ENCODE measurements around the gene VRK3.

Gene VRK3

DNA sequence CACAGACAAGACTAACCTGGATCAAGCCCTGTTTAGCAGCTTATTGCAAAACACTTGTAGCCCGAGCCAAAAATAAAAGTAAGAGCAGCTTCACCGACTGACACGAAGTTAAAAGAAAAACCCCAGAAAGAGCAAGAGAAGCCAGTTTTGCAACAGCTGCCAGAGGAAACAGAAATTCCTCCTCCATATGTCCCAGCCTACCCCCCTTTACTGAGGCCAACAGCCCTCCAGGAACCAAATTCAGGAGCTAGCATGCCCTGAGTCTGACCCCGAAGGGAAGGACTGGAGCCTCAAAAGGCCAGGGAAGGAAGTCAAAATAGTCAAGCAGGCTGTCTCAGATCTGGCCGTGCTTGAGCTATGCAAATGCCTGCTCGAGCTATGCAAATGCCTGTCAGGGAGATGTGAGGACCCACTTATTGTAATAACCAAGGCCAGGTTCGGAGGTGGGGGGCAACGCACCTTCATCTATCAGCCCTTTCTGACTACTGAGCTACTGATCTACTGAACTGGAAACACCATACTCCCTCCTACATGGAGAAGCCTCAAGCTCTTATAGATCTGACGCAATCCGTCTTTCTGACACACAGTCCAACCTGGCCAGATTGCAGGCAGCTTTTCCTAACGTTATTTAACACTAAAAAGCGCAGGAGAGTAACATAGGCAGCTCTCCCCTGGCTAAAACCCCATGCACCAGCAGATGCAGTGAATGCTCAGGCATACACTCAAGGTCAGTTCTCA is 70.9 kb downstream of the VRK3 start:
- ChIA-PET CTCF (interaction anchor here (0.6 to 1.1 kb wide), 2 partner anchors 223 to 295 kb away, joined by 3 read pairs; no protein-coding TSS in a partner anchor), POLR2A (ENCODE audit: low non-redundant PET) (interaction anchor here (0.5 kb wide), 1 partner anchor 957 kb away, joined by 3 read pairs; the partner anchor contains the start of gene KLK4)
- TF ChIP-seq CTCF (conservative IDR thresholded peaks at IDR 0.05; ENCODE audit: low read depth) = no peak
- no peak for DNase-seq (ENCODE audit: low spot score)
- H3K27ac ChIP-seq = no peak overlapping the region

GRCh38 chr19:49953416-49953815 is 71.8 kb downstream of the VRK3 start:
- TF ChIP-seq CTCF (conservative IDR thresholded peaks at IDR 0.05; ENCODE audit: low read depth) = no peak
- POLR2A ChIA-PET (ENCODE audit: low non-redundant PET) = no interaction called here
- DNase-seq (ENCODE audit: low spot score) = no peak
- H3K27ac ChIP-seq = no peak overlapping the region
- CTCF ChIA-PET = no interaction called here

DNA sequence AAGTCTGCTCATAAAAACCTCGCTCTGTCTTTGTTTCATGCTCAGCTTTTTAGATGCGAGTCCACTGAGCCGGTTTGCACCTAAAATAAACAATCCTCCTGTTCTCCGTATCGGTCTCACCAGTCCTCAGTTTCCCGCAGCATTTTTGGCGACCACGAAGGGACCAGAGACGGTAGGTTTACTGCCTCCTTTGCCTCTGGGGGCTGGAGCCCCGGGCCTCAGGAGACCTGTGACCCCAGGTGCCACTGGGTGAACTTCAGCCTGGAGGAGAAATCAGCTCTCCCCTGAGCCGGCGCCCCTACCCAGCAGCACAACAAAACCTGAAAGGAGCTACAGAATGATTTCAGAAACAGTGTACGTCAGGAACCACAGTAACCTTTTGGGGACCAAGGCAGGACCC is 72.3 kb downstream of the VRK3 start:
- no peak overlapping the region for H3K27ac ChIP-seq
- no peak for TF ChIP-seq CTCF (conservative IDR thresholded peaks at IDR 0.05; ENCODE audit: low read depth)
- no peak for DNase-seq (ENCODE audit: low spot score)
- POLR2A ChIA-PET (ENCODE audit: low non-redundant PET) = no interaction called here
- CTCF ChIA-PET = no interaction called here

DNA sequence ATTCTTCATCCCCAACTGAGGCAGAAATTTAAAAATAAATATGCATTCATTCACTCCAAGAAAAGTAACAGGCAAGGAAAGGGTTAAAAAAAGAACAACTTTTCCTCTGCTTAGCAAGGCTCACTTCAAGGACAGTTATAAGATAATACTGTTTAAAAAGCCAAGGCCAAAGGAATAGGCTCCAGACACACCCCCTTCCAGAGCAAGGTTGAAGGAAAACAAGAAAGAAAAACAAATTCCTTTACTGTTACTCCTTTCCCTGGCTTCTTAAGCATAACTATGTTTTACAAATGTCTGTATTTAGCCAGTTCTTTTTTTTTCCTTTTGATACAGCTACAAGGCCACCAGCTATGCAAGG is 72.7 kb downstream of the VRK3 start:
- no peak for DNase-seq (ENCODE audit: low spot score)
- H3K27ac ChIP-seq = no peak overlapping the region
- TF ChIP-seq CTCF (conservative IDR thresholded peaks at IDR 0.05; ENCODE audit: low read depth) = no peak
- POLR2A ChIA-PET (ENCODE audit: low non-redundant PET) = no interaction called here
- CTCF ChIA-PET = no interaction called here

GRCh38 chr19:49951806-49952478 is 73.2 kb downstream of the VRK3 start:
- TF ChIP-seq CTCF (conservative IDR thresholded peaks at IDR 0.05; ENCODE audit: low read depth) = no peak
- DNase-seq (ENCODE audit: low spot score) = no peak
- ChIA-PET POLR2A (ENCODE audit: low non-redundant PET) (no interaction called here), CTCF (no interaction called here)
- H3K27ac ChIP-seq = no peak overlapping the region

GRCh38 chr19:49950956-49951526 is 74.1 kb downstream of the VRK3 start:
- POLR2A ChIA-PET (ENCODE audit: low non-redundant PET) = no interaction called here
- H3K27ac ChIP-seq = no peak overlapping the region
- no peak for TF ChIP-seq CTCF (conservative IDR thresholded peaks at IDR 0.05; ENCODE audit: low read depth)
- CTCF ChIA-PET = interaction anchor here (0.8 kb wide), 1 partner anchor 14 kb away, joined by 3 read pairs; no protein-coding TSS in a partner anchor
- DNase-seq (ENCODE audit: low spot score) = no peak

All from RWPE1 (cell line).